ENCODE data around the gene PSTK.

Gene PSTK, protein sequence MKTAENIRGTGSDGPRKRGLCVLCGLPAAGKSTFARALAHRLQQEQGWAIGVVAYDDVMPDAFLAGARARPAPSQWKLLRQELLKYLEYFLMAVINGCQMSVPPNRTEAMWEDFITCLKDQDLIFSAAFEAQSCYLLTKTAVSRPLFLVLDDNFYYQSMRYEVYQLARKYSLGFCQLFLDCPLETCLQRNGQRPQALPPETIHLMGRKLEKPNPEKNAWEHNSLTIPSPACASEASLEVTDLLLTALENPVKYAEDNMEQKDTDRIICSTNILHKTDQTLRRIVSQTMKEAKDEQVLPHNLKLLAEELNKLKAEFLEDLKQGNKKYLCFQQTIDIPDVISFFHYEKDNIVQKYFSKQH

DNA sequence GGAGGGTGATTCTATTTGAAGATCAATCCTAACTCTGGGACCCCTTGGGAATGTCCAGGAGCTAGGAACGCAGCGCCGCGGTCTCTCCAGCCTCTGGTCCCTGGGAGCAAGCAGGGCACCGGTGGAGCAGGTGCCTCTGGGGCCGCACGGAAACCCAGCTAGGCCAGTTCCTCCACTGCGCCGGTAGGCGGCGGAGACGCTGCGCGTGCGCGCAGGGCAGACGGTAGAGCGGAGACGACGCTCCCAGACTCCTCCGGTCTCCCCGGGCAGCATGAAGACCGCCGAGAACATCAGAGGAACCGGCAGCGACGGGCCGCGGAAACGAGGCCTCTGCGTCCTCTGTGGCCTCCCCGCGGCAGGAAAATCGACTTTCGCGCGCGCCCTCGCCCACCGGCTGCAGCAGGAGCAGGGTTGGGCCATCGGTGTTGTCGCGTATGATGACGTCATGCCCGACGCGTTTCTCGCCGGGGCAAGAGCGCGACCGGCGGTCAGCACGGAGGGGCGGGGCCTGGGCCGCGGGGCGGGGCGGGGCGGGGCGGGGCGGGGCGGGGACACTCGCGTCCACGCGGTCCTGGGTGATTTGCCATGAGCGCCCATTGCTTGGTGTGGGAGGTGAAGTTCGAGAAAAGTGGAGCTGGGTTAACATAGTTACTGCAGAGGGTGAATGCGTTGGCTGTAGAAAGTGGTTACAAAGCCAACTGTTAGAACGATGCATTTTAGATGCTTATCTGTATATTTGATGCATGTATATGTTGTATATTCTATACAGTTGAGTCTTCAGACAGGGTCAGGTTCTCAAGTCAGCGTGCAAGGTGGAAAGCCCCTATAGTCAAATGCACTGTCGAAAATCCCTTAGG lies at the start of gene PSTK:
Gene PSTK (plus strand): TSS at position 193 of the 857 bp plus-strand sequence. CDS start 79 bp downstream, at position 272.
- peak; percentile 70 for DNase-seq

DNA sequence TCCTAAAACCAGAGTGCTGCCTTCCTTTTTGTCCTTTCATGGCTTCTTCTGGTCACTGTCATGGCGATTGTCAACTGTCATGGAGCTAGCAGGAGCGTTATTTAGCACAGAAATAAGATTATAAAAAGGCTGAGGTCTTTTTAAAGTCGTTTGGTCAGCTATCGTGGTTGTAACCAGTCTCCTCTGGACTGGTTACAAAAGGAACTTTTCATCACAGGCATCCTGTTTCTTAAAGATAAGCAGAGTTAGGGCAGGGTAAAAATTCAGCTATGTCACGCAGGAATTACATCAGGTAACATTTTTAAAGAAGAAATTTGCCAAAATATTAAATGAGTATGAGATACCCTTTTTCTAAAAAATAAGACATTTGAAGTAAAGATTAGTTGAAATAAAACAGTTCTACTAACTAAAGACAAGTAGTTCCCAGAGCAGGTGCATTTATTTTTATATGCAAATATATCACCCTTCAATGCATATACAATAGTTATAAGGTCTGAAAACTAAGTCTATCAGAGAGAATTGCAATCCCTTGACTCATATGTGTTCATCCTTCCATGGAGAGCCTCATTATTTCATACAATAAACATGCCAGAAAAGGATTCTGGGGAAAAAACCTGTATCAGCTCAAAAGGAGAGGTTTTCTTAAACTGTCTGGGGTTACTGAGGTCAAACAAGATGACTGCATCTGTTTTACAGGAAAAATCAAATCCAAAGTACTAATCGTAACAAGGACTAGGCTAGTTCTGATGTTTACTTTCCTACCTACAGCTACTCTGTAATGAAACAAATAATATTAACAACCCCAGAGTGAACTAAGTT lies 48.9 kb upstream of the PSTK start:
- DNase-seq, result no peak

DNA sequence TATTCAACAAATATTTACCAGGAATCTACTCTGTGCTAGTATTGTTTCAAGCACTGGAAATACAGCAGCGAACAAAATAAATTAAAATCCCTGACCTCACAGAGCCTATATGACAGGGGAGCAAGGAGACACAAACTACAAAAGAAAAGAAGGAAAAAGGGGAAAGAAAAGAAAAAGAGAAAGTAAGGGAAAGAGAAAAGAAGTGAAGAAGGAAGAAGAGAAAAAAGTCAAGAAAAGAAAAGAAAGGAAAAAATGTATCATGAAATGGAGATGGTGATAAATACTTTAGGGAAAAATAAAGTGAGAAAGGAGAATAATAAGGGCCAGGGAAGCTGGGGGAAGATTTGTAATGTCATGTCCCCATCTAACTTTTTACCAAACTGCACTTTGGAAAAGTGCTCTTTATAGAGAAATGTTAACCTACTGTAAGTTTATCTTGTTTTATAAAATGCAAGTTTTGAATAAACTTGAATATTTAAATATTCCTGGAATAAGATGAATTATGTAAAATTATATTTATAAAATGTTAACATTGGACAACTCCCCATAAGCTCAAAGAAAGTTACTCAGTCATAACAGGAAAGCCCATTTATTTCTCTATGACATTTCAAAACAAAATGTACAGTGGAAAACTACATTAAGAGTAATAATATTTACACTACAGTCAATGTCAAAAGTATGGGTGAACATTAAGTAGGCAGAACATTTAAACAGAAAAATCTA lies 40.9 kb upstream of the PSTK start:
- DNase-seq, result no peak

DNA sequence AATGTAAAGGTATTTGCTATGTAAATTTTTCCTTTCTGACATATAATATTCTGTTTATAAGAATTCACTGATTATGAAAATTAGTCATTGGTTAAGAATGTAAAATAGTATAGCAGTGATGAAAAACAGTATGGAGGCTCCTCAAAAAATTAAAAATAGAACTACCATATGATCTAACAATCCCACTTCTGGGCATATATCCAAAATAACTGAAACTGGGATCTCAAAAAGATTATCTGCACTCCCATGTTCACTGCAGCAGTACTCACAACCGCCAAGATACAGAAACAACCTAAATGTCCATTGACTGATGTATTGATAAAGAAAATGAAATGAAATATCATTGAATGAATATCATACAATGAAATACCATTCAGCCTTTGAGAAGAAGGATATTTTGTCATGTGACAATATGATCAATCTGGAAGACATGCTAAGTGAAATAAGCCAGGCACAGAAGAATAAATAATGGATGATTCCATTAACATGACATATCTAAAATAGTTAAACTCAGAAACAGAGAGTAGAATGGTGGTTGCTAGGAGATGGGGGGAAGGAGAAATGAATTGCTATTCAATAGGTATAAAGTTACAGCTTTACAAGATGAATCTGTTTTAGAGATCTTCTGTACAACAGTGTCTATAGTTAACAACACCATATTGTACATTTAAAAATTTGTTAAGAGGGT lies 40.2 kb upstream of the PSTK start:
- no peak for DNase-seq

DNA sequence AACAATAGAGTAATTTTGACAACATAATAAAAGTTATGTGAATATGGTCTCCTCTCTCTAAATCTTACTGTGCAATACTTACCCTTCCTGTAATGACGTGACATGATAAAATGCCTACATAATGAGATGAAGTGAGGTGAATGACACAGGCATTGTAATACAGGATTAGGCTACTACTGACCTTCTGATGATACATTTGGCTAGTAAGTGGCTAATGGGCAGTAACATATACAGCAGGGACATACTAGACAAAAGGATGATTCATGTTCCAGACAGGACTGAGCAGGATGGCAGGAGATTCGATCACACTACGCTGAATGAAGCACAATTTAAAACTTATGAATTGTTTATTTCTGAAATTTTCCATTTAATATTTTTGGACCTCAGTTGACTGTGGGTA lies 30.9 kb upstream of the PSTK start:
- no peak for DNase-seq

DNA sequence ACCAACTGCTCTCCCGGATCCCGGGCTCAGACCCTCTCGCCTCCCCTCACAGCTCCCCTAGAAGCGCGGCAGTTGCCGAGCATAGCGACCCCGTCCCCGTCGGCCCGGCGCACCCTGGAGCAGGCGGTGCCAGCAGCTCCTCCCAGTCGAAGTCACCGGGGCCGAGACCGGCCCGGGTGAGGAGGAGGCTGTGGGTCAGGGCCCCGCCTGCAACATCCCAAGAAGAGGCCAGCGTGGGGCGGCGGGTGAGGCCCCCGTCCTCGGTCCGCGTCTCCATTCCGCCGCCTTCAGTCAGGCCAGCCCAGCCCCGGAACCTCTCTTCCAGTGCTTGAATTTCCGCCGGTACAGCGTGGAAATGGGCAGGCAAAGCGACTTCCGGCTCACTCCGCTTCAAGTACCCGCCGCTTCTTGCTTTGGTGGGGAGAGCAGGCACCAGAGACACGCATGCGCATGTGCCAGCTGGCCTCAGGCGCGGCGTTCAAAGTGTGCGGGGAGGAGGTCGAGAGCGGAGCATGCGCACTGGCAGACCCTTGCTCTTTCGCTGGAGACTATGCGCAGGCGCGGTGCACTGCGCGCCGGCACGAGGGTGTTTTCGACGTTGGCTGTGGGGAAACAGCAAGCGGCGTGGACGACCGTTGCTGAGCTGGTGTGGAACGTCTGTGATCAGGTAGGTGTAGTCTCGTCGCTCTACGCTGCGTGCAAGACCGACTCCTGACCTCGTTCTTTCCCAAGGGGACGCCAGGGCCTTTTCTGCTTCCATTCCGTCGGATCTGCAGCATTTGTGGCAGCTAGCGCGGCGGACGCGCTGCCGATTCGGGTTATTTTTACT lies 26.1 kb upstream of the PSTK start, which contains the start of gene C10orf88:
Gene C10orf88 (minus strand): TSS at position 326 of the 829 bp plus-strand sequence. CDS start 49 bp downstream, at position 277.
- peak; percentile 84 for DNase-seq

DNA sequence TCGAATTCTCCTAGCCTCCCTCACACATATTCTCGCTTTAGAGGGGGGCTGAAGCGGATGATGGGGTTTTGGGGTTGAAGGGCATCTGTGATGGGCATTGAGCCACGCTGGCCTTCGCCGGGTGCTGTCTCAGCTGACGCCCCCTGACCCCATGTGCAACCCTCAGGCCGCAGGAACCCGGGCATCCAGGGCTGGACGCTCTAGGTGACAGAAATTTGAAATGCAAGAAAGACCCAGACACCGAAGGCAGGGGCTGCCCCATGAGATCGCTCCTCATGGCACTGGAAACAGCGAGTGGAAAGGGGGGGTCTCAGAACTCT lies 25.5 kb upstream of the PSTK start:
- no peak for DNase-seq

DNA sequence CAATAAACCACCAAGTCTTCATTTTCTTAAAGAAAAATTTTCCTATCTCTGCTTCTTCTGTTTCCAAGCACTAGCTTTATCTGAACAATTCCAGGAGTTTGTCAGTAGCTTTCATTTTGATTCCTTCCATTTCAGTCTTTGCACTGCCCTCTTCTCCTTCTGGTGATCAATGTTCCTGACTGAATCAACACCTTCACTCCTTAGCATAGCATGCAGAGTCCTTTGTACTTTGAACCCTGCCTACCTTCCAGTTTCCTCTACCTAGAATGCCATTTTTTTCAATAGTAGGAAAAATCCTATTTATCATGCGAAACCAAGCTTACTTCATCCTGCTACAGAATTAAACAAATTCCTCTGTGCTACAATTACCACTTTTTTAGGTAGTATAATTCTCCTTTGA lies 24.3 kb upstream of the PSTK start:
- no peak for DNase-seq

DNA sequence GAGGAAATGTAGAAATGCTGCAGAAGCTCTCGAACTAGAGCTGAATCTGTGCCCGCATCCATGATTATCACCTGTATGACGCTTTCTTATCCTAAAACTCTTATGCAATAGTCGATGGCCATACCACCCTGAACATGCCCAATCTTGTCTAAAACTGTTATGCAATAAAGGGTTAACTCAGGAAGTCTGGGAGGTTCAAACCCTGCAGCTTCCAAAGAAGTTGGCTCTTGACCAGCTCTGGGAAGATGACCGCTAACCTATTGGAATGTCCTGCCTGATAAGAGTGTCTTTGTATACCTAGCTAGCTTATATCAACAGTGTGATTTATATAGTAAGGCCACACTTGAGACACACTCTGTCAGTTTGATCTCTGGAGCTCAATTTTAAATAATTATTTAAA lies 22.7 kb upstream of the PSTK start:
- no peak for DNase-seq

DNA sequence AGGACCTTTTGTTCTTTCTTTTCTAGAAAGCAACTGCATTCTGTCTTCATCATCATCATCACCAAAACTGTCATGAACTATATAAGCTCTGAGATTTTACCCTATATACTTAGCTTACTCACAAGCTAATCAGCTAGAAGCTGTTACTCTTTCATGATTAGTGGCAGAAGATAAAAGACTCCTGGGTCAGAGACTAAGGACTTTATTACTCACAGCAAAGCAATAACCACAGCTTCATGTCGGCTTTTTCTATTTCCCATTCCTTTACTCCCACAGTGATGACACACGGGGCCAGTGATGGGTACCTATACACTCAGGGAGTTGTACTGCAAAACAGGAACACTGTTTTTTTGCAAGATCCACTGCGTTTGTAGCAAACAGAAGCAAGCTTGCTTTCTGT lies 17.8 kb upstream of the PSTK start:
- no peak for DNase-seq

DNA sequence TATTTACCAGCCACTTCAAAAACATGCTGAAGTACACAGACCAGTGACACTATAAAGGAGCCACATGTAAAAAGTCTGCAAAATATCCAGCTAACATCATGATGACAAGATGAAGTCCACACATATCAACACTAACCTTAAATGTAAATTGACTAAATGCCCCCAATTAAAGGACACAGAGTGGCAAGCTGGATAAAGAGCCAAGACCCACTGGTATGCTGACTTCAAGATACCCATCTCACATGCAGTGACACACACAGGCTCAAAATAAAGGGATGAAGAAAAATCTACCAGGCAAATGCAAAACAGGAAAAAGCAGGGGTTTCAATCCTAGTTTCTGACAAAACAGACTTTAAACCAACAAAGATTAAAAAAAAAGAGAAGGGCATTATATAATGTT lies 13.3 kb upstream of the PSTK start:
- no peak for DNase-seq

DNA sequence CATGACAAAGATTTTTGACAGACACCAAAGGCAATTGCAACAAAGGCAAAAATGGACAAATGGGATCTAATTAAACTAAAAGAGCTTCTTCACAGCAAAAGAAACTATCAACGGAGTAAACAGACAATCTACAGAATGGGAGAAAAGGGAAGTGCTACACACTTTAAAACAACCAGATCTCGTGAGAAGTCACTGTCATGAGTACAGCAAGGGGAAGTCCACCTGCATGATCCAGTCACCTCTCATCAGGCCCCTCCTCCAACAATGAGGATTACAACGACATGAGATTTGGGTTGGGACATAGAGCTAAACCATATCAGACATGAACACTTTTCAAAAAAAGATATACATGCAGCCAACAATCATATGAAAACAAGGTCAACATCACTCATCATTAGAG lies 11.5 kb upstream of the PSTK start:
- no peak for DNase-seq

DNA sequence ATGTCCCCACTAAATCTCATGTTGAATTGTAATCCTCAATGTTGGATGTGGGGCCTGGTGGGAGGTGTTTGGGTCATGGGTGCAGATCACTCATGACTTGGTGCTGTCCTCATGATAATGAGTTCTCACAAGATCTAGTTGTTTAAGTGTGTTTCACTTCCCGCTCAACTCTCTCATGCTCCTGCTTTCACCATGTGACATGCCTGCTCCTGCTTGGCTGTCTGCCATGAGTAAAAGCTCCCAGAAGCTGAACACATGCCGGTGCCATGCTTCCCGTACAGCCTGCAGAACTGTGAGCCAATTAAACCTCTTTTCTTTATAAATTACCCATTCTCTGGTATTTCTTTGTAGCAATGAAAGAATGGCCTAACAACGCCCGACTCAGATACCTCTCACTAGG lies 6.2 kb upstream of the PSTK start:
- DNase-seq, result no peak

DNA sequence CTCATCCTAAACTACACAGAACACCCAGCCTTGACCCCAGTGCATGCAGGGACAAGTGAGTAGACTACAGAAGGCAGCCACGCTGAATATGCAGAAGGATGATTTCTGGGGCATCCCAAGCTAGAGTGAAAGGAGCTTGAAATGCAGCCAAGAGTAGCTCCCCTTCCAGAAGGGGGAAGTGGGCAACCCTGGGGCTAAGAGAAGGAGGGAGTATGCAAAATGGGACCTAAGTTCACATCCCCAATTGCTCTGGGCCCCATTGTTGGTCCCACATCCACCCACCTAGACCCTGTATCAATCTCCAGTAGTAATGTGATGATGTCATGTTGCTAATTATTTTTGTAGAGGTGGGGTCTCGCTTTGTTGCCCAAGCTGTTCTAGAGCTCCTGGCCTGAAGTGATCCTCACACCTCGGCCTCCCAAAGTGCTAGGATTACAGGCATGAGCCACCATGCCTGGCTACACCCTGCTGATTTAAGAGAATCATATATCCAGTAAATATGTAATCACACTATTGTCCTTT lies 5.6 kb upstream of the PSTK start:
- no peak for DNase-seq

DNA sequence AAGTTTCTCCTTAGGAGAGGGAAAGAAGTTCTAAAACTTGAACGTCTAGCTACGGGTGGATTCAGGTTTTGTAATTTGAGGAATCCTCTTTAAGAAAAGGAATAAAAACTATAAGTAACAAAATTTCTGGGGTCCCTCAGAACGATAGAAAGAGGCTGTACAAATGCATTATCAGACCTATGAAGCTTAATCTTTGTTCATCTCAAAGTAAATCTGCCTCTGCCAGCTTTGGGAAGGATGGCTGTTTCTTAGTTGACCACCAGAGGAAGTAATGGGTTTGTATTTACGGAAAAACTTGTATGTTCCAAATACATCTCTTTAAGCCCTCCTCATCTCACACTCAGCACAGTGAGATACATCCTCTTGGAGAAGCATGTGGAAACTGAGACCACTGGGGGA lies 864 bp downstream of the PSTK start:
- DNase-seq, result no peak

DNA sequence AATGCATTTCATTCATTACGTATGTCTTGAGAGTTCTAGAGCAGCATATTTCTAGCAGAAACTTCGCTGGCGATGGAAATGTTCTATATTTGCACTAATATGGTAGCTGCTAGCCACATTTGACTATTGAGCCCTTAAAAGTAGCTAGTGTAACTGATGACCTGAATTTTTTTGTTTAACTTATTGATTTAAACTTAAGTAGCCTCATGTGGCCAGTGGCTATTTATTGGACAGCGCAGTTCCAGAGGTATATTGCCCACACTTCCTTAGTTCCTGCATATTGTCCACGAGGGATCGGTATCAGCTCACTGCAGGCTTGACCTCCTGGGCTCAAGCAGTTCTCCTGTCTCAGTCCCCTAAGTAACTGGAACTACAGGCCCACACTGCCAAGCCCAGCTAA lies 3.7 kb downstream of the PSTK start:
- no peak for DNase-seq

DNA sequence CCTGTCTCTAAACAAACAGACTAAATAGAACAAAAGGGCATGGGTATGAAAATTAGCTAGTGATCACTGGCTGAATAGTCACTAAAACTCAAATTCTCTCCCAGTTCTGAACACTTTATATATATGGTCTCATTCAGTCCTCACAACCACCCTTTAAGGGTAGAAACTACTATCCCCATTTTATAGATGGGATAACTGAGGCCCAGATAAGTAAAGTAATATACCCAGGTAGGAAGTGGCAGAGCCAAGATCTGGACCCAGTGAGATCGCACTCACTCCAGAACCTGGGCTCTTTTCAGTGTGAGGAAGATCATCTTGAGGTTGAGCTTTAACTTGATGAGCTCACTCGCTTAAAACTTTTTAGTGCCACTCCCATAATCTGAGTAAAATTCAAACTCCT lies 4.5 kb downstream of the PSTK start:
- DNase-seq, result no peak

DNA sequence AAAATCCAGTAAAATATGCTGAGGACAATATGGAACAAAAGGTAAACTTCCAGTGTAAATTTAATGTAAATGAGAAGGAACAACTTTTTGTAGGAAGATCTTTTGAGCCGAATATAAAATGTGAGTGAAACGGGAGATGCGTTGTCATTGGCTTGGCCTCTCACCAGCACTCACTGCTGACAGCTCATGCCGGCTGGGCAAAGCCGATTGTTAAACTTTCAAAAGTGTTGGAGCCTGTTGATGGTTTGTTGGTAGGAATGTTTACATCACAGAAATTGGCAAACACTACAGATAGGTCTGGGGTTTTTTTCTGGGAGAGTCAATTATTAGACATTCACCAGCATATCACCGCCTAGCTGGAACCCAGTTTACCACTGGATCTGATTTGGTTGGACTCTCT lies 6.1 kb downstream of the PSTK start:
- no peak for DNase-seq

DNA sequence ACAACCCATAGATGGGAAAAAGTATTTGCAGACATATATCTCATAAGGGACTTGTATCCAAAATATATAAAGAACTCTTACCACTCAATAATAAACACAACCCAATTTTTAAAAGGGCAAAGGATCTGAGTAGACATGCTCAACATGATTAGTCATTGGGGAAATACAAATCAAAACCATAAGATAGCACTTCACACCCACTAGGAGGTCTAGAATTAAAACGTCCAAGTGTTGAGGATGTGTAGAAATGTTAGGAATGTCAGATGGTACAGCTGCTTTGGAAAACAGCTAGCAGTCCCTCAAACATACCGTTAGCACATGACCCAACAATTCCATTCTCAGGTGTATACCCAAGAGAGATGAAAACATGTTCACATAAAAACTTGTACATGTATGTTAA lies 8.3 kb downstream of the PSTK start:
- no peak for DNase-seq

DNA sequence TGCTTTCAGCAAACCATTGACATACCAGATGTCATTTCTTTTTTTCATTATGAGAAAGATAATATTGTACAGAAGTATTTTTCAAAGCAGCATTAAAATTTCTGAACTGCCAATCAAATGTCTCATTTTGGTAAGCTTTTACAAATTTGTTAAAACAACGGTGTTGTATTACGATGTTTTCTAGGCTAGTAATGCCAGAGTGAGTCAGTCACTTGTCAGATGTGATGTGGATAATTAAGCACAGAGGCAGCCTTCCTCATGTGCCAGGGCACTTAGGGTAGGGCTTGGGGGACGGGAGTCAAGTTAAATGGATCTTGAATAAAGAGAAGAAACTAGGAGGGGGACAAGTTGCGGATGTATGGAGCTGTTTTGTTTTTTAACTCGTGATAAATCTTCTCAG lies 10.1 kb downstream of the PSTK start:
- no peak for DNase-seq

DNA sequence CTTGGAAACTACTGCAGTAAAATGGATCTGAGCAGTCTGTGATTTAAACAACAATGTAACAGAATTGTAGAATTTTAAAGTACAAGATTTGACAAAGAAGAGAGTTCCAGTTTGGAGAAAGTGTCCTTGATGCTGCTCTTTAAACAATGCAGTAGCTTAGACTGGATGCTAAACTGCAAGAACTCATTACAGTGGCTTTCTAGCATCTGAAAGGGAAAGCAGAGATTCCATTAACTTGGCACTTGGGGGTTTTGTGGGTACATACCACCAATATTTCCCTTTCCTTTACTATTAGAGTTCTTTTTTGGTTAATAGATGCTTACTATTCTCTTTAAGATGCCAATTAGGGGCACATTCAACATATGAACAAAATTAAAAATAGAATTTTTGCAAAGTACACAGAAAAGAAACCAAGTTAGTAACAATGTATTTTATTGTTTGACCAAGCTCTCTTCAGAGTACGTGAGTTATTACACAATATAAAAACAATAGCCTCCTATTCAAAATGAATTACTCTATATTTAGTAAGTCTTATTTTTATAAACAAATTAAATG lies 11.9 kb downstream of the PSTK start:
- DNase-seq, result no peak
